Measurements from ENCODE around the gene CTU2. TPM values are rescaled to one million over a fixed set of nuclear protein-coding genes. Genes with fewer than 3 reads are reported as not detected.

The CTU2 gene
- total and polyA plus RNA-seq, 2 of the 4 experiments (the other 2 are of a cell fraction): 12.9 to 18.4 TPM

DNA sequence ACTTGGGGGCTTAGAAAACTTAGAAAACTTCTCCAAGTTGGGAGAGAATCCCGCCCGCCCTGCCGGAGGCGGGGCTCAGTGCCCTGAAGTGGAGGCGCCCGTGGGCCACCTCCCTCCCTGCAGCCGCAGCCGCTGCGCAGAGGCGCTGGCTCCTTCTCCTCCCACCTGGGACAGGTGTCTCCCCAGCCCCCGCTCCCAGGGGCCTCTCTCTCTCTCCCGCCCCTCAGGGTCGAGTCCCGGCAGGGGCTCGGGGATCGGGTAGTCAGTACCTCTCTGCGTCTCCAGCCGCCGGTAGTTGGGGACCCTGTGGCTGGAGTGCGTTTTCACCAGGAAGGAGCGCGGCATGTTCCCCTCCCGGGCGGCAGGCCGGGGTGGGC lies 20.3 kb upstream of the CTU2 start (continued):
- TF ChIP-seq, protein P1, sequence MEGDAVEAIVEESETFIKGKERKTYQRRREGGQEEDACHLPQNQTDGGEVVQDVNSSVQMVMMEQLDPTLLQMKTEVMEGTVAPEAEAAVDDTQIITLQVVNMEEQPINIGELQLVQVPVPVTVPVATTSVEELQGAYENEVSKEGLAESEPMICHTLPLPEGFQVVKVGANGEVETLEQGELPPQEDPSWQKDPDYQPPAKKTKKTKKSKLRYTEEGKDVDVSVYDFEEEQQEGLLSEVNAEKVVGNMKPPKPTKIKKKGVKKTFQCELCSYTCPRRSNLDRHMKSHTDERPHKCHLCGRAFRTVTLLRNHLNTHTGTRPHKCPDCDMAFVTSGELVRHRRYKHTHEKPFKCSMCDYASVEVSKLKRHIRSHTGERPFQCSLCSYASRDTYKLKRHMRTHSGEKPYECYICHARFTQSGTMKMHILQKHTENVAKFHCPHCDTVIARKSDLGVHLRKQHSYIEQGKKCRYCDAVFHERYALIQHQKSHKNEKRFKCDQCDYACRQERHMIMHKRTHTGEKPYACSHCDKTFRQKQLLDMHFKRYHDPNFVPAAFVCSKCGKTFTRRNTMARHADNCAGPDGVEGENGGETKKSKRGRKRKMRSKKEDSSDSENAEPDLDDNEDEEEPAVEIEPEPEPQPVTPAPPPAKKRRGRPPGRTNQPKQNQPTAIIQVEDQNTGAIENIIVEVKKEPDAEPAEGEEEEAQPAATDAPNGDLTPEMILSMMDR (conservative IDR thresholded peaks at IDR 0.05; ENCODE audit: low read depth, low read length): no peak
- TF ChIP-seq, protein P2, sequence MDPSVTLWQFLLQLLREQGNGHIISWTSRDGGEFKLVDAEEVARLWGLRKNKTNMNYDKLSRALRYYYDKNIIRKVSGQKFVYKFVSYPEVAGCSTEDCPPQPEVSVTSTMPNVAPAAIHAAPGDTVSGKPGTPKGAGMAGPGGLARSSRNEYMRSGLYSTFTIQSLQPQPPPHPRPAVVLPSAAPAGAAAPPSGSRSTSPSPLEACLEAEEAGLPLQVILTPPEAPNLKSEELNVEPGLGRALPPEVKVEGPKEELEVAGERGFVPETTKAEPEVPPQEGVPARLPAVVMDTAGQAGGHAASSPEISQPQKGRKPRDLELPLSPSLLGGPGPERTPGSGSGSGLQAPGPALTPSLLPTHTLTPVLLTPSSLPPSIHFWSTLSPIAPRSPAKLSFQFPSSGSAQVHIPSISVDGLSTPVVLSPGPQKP (IDR thresholded peaks at IDR 0.05; ENCODE audit: borderline replicate concordance, low read depth, low read length): no peak
- TF ChIP-seq CEBPB (IDR thresholded peaks at IDR 0.05; ENCODE audit: low read depth, low read length): no peak

All from IMR-90 (cell line).